Right lobe of liver (tissue), 4 donors: ENCODE results near the gene PXMP4.

ENCODE experiments used
- CTCF ChIP-seq, 4 donors: fragments of 200-600 bp in 3 of 4; fragments of 450-650 bp in 1 of 4; IDR thresholded peaks; one replicate each; pipeline versions ENCODE4 v1.5.1 to v1.8.0; 2016 to 2022; ENCODE audit warnings: antibody characterized with exemption in 4 of 4, mild to moderate bottlenecking in 2 of 4
- POLR2A ChIP-seq: fragments of 450-650 bp; IDR thresholded peaks from one replicate; pipeline ENCODE4 v1.6.1; 2017; ENCODE audit warnings: antibody characterized with exemption, mild to moderate bottlenecking
- donor health status: DM: no; HTN: no; CAD: no.
- donor health status: DM: no; HTN: no; CAD: no.
- donor health status: DM: no; HTN: yes; CAD: no.

GRCh38 chr20:33659341-33660034 lies 60.6 kb downstream of the PXMP4 start:
- no peak for TF ChIP-seq POLR2A
- TF ChIP-seq CTCF (IDR thresholded peaks at IDR 0.05) = no peak
